ENCODE data around the gene CAMSAP1.
"Not testable (repeated sequence)": the region's sequence is repeated elsewhere in the genome, so short reads cannot be mapped to it uniquely, and the experiment has no call there.

Gene CAMSAP1

GRCh38 chr9:135907431-135908092 is at the start of gene CAMSAP1:
CAMSAP1 (minus strand) TSS chr9:135907546; CDS start chr9:135907159, 387 bp downstream.
- FAIRE-seq, result no peak

GRCh38 chr9:135956802-135957174 is 49.4 kb upstream of the CAMSAP1 start:
- FAIRE-seq, result no peak

GRCh38 chr9:135955934-135956801 is 48.8 kb upstream of the CAMSAP1 start:
- FAIRE-seq, result no peak

DNA sequence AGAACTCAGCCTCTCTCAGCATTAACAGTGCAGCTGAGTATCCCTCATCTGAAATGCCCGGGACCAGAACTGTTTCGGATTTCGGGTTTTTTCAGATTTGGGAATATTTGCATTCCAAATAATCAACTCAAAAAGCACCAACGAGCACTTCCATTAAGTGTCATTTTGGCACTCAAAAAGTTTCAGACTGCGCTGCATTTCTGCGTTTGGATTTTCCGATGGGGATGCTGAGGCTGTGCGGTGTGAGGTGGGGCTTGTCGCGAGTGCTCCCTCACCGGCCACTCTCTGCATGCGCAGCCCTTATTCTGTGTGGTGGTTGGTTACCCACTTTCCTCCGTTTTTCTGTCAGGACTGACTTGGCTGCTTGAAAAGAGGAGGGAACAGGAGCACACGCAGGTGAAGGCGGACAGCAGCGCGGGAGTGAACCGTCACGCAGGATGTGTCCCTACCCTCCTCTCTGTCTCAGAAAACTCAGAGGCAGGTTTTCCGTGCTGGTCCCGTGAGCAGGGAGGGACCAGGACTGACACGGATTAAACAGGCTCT is 45.4 kb upstream of the CAMSAP1 start:
- no peak for FAIRE-seq

GRCh38 chr9:135951889-135952663 is 44.7 kb upstream of the CAMSAP1 start:
- no peak for FAIRE-seq

GRCh38 chr9:135951310-135951709 is 44.0 kb upstream of the CAMSAP1 start:
- not testable (repeated sequence) for FAIRE-seq

DNA sequence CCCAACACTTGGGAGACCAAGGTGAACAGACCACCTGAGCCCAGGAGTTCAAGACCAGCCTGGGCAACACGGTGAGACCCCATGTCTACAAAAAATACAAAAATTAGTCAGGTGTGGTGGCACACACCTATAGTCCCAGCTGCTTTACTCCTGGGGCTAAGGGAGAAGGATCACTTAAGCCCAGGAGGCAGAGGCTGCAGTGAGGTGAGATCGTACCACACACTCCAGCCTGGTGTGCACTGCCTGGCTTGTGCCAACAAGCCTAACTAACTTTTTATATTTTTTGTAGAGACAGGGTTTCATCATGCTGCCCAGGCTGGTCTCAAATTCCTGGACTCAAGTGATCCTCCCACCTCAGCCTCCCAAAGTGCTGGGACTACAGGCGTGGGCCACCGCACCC is 43.5 kb upstream of the CAMSAP1 start:
- not testable (repeated sequence) for FAIRE-seq

GRCh38 chr9:135950135-135950682 is 42.9 kb upstream of the CAMSAP1 start:
- FAIRE-seq, result no peak

GRCh38 chr9:135949501-135950134 is 42.3 kb upstream of the CAMSAP1 start:
- FAIRE-seq, result no peak

- no peak for FAIRE-seq
Measured at GRCh38 chr9:135948968-135949367, 41.6 kb upstream of the CAMSAP1 start.

DNA sequence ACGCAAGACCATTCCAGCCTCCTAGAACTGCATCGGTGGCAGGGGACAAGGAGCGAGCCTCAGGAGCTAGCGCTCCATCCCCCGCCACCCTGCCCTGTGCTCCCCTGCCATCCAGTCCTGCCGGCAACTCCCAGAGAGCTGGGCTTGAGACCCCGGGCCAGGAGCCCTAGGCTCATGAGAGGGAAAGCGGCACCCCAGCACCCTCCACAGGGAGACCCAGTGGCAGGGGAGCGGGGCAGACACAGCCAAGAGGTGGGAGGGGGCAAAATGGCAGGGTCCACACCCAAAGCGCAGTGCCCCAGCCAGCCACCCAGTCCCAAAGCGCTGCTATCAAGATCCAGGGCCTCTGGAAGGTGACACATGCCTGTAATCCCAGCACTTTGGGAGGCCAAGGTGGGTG is 41.1 kb upstream of the CAMSAP1 start:
- no peak for FAIRE-seq

- FAIRE-seq, result no peak
Measured at GRCh38 chr9:135947582-135947981, 40.2 kb upstream of the CAMSAP1 start.

DNA sequence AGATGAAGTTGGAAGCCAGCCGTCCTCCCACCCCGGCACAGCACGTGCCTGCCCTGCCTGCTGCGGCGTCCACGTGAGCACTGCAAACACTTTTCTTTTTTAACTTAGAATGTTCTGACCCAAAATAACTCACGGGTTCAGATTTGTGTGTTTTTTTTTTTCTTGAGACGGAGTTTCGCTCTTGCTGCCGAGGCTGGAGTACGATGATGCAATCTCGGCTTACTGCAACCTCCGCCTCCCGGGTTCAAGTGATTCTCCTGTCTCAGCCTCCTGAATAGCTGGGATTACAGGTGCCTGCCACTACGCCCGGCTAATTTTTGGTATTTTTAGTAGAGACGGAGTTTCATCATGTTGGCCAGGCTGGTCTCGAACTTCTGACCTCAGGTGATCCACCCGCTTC is 39.8 kb upstream of the CAMSAP1 start:
- not testable (repeated sequence) for FAIRE-seq

DNA sequence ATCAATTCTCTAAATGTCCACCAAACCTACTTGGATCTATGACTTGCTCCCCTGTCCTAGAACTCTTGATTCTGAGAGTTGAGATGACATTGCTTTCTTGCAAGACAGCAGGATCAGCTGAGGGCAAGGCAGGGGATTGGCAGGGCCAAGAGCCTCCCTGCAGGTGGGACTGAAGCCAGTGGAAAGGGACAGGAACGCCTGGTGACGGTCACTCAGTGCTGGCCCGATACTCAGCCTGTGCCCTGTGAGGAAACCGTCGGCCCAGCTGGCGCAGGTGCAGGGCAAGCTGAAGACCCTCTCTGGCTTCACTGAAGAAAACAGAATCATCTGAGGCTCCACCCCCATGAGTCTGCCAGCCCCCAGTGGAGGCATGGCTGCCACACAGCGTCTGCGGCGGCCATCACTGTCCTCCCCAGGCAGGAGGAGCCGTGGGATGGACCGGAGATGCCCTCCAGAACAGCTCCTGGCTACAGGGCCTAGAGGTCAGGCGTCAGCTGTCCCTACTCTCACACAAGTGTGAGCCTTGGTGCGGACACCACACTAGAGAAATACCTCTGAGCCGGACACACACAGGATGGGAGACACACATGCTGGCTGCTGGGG is 39.1 kb upstream of the CAMSAP1 start:
- FAIRE-seq, result no peak

- no peak for FAIRE-seq
Measured at GRCh38 chr9:135945969-135946368, 38.6 kb upstream of the CAMSAP1 start.

DNA sequence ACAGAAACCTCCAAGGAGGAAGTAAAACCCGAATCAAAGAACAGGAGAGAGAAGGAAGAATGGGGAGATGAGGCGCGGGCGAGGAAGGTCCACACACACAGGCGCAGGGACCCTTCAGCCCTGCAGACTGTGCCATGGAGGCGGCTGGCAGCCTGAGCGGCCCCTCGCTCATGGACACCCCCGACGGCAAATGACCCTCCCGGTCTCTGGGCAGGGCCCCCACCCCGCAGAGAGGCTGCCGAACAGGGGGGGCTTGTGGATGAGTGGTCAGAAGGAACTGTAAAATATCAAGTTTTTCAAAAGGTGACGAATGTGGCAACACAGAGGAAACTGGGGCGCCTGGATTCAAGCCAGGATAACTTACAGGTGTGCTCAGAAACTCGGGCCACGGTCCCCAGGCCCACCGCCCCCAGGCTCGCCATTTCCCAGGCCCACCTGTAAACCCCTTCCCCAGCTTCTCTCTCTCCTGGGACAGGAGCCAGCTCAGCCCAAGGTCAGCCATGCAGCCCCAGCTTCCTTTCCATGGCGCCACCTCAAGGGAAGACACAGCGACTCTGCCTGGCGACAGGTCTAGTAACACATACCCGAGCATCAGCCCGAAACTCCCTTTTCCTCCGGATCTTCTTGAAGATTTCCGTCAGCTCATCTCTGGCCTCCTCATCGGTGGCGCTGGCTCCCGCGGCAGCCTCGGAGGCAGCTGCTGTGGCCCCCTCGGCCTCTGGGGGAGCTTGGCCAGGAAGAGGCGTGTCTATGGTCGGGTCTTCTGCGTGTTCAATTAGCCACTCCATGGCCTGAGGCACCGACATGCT is 37.3 kb upstream of the CAMSAP1 start:
- no peak for FAIRE-seq

GRCh38 chr9:135943604-135944003 is 36.3 kb upstream of the CAMSAP1 start:
- not testable (repeated sequence) for FAIRE-seq

DNA sequence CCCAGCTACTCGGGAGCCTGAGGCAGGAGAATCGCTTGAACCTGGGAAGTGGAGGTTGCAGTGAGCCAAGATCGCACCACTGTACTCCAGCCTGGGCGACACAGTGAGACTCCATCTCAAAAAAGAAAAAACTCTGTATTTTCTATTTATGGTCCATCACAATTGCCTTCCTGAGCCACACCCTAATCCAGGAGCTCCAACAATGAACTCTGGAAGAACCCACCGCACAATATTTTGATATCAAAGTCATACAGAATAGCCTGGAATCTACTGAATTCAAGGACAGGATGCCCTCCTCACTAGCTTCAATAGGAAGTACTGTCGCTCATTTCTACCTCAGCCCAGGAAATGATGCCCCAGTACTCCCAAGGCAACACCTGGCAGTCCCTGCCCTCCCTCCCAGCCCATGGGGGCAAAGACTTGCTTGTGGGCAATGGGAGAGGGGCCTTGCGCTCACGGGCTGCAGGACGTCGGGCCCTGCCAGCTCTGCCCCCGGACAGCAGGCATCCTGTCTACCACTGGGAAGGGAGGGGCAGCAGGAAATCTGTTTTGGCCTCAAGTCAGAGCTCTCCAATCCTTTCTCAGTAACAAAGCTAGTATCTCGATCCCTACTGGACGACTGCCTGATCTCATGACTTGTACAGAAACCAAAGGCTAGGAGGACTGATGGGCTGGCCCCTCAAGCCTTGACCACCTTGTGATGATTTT is 34.1 kb upstream of the CAMSAP1 start:
- FAIRE-seq, result no peak

- no peak for FAIRE-seq
Measured at GRCh38 chr9:135939351-135940265, 32.3 kb upstream of the CAMSAP1 start.
